HG02678 (cell line): ENCODE results near the gene PSKH1.
"Not testable (repeated sequence)": the region's sequence is repeated elsewhere in the genome, so short reads cannot be mapped to it uniquely, and the experiment has no call there.

ENCODE experiments used
- ATAC-seq: cut with Tn5 transposase; IDR thresholded peaks from one replicate; pipeline ENCODE4 v1.9.1; 2021; ENCODE audit warnings: mild to moderate bottlenecking, moderate library complexity; ENCODE audit not compliant: unreplicated experiment

Gene PSKH1

GRCh38 chr16:67923414-67924116 lies 30.5 kb downstream of the PSKH1 start:
- no peak for ATAC-seq

DNA sequence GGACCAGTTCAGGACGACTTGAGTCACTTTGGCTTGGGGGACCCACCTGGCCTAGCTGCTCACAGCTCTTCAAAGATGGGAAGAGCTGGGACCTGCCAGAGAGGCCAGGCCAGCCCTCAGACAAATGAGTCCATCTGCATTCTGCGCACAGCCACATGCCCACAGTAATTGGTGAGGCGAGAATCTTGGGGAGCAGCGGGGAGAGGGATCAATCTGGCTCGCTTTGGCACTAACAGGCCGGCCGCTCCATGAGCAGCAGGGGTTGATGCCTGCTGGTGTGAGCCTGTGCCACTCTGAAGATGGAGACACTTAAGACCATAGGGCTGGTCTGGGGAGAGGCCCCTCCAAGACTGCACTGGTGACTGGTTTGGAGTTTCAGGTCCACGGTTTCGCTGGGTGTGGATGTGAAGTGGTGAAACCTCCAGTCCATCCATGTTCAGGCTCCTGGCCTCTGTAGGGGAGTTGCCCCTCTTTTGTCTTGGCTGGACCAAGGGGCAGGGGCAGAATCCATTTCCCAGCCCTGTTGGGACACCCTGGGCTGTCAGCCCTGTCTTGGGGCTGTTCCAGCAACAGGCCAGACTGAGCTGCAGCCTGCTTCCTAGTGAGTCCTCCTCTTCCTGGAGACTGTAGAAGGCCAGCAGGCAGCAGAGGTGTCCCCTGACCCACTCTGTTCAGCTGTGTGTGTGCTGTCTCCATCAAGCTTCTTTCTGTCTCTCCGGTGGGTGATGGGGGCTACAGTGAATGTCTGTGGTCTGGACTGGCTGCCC lies 31.3 kb downstream of the PSKH1 start:
- ATAC-seq, result no peak

DNA sequence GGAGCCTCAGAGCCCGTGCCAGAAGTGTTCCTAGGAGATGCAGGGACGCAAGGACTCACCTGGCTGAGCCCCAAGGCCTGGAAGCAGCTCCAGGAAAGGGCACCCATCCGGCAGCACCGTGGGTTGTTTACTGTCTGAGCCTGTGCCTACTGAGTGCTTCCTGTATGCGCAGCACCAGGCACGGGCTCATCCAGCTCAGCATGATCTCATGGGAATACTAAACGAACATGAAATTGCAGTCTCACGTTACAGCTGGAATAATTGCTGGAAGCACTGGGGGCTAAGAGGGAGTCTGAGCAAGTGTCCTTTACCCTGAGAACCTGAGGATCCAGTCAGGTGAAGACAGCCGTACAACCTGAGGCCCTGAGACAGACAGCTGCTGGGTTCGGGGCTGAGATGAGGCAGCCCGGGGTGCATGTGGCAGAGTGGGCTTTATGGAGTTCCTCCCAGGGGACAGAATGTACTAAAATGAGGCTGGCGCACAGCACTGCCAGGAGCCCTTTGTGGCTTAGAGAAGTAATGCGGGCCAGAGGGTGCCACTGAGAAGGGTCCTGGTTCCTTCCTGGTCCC lies 33.2 kb downstream of the PSKH1 start:
- ATAC-seq, result no peak

DNA sequence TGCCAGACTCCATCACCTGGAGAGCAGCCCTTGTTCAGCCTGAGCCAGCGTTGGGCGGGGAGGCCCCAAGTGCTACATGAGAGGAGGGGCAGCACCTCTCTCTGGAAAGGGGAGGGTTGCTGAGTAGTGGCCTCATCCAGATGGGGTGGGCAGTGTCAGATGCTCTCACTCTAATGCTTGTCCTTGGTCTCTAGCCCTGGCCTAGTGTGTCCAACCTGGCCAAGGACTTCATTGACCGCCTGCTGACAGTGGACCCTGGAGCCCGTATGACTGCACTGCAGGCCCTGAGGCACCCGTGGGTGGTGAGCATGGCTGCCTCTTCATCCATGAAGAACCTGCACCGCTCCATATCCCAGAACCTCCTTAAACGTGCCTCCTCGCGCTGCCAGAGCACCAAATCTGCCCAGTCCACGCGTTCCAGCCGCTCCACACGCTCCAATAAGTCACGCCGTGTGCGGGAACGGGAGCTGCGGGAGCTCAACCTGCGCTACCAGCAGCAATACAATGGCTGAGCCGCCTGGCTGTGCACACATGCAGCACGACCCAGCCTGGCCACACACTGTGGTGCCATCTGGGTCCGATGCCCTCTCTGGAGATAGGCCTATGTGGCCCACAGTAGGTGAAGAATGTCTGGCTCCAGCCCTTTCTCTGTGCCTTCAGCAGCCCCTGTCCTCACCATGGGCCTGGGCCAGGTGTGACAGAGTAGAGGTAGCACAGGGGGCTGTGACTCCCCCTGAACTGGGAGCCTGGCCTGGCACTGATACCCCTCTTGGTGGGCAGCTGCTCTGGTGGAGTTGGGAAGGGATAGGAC lies 34.3 kb downstream of the PSKH1 start:
- ATAC-seq, result no peak

- ATAC-seq, result no peak
Measured at GRCh38 chr16:67928147-67928546, 35.1 kb downstream of the PSKH1 start.

DNA sequence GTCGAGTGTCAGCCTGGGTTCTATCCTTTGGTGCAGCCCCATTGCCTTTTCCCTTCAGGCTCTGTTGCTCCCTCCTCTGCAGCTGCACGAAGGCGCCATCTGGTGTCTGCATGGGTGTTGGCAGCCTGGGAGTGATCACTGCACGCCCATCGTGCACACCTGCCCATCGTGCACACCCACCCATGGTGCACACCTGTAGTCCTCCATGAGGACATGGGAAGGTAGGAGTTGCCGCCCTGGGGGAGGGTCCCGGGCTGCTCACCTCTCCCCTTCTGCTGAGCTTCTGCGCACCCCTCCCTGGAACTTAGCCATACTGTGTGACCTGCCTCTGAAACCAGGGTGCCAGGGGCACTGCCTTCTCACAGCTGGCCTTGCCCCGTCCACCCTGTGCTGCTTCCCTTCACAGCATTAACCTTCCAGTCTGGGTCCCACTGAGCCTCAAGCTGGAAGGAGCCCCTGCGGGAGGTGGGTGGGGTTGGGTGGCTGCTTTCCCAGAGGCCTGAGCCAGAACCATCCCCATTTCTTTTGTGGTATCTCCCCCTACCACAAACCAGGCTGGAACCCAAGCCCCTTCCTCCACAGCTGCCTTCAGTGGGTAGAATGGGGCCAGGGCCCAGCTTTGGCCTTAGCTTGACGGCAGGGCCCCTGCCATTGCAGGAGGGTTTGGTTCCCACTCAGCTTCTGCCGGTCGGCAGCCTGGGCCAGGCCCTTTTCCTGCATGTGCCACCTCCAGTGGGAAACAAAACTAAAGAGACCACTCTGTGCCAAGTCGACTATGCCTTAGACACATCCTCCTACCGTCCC lies 35.7 kb downstream of the PSKH1 start:
- peak; percentile 52 for ATAC-seq

GRCh38 chr16:67930191-67930590 lies 37.1 kb downstream of the PSKH1 start:
- no peak for ATAC-seq

GRCh38 chr16:67930678-67931211 lies 37.7 kb downstream of the PSKH1 start:
- no peak for ATAC-seq

GRCh38 chr16:67931712-67932461 lies 38.8 kb downstream of the PSKH1 start, which contains the start of gene CTRL:
CTRL (minus strand) TSS chr16:67931862; CDS start chr16:67931852, 10 bp downstream.
- ATAC-seq, result no peak

DNA sequence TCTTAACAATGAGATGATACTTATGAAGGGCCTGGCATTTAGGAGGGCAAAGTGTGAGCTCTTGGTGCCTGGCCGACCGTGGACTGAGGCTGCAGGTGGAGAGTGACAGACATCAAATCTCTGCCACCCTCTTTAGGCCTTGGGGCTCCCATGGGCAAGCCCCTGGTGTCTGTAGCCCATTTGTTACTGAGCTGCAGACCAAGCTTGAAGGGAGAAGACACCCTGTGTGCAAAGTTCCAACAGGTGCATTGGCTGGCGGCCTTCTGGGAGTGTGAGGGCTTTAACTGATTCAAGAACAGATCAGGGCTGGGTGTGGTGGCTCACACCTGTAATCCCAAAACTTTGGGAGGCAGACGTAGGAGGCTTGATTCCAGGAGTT lies 39.4 kb downstream of the PSKH1 start:
- ATAC-seq, result no peak

GRCh38 chr16:67933805-67934204 lies 40.8 kb downstream of the PSKH1 start:
- no peak for ATAC-seq

DNA sequence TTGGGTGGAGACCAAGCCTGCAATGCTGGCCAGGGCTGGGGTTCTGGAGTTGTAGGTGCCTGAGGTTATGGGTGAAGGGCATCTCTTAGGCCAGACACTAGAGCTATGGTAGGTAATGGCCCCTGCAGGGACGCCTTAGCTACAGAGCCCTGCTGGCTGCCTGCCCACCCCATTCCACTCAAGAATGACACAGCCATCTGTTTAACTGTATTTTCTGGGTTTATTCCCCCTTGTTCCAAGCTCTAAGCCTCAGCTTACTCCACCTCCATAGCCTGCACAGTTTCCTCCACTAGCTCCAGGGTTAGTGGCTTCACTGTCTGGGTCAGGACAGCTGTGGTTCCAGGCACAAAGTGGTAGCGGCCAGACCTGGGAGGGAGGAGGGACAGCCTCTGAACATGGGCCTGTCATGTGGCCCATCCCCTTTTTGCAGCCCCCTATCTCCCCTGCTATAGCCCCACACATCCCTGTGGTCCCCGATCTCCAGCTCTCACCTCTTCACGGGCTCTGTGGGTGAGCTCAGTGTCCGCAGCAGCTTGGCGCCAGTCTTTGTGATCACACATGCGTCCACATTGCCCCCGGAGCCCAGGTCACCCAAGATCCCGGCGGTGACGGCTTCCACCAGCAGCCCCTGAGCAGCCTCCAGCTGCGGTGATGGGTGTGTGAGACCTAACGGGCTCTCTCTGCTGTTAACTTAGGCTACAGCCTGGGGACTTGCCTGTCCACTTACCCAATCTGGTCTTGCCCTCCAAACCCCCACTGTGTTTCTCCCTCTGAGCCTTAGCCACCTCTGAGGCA lies 41.4 kb downstream of the PSKH1 start:
- ATAC-seq, result no peak

GRCh38 chr16:67935101-67935401 lies 42.0 kb downstream of the PSKH1 start:
- no peak for ATAC-seq

- ATAC-seq, result peak; percentile 92
Measured at GRCh38 chr16:67935402-67936123, 42.5 kb downstream of the PSKH1 start.

DNA sequence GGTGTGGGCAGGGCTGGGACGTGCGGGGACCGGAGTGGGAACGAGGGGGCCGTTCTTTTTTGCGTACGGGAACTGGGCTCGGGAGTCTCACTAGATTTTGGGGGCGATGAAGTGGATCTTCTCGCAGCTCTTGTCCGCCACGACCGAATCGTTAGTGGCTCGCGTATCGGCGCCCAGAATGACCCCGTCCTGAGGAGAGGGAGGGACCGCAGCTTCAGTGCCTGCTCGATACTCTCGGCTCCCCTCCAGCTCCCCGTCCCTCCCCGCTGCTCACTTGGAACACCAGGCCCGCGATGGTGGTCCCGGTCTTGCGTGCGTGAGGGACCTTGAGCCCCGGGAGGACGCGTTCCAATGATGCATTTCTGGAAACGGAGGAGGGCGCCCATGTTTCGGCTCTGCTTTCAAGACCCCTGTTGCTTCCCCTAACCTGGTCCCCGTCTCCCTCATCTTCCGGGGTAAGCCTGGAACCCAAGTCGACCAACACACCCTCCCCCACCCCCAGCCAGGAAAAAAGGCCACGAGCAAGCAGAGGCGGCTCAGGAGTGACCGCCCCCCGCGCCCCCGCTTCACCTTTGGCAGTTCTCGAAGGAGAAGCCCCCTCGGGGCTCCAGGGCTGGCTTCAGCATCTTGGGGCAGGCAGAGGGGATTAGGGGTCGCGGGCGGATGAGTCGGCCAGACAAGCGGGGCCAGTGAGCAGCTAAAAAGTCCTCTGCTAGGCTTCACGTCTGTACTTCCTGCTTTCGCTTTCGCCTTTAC lies 43.2 kb downstream of the PSKH1 start, which contains the start of gene PSMB10:
Gene PSMB10 (minus strand): TSS at position 727 of the 756 bp plus-strand sequence. CDS start 101 bp downstream, at position 626.
- peak; percentile 3 for ATAC-seq

DNA sequence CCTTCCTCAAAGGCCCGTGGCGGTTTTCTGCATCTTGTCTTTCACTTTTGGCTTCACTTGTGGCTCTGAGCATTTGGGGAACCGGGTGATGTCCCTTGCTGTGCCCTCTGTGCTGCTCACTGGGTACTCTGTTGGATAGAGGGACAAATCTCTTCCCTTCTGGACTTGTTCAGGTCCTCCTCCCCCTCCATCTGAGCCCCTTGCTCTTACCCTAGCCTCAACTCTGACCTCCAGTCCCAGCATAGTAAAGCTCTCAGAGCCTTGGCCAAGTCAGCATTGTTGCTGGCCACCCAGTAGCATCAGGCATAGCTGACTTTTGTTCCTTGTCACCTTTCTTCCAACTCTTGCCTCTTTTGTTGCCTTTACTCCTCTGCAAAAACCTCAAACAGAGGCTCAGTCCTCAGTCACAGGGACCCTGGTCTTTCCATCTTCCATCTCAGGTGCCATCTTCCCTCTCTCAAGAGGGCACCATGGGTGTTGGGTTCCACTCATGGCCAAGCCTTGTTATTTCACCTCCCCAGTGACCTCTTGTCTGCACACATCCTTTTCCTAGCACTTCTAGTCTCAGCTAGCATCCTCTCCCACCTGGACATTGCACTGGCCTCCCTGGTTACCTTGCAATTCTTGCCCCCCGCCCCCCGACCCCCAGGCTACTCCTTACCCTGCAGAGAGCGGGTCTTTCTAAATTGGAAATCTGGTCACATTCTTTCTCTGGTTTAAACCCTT lies 44.0 kb downstream of the PSKH1 start:
- ATAC-seq, result peak; percentile 52

- not testable (repeated sequence) for ATAC-seq
Measured at GRCh38 chr16:67937713-67938112, 44.7 kb downstream of the PSKH1 start.
